DOHH2 (cell line): Measurements from ENCODE around the gene SORBS2.

Experiments used
- H3F3A ChIP-seq: fragments of 200-600 bp; sonication (generic), shearing (Covaris generic); 2 replicates; pipeline ENCODE4 v1.6.0; 2016; ENCODE audit warnings: antibody characterized with exemption, mild to moderate bottlenecking; ENCODE audit not compliant: control insufficient read depth, insufficient read depth
- H3K27ac ChIP-seq: fragments of 200-600 bp; sonication (generic); 2 replicates; pipeline ENCODE4 v1.5.1; 2014; ENCODE audit warnings: low read depth, mild to moderate bottlenecking, low read length, moderate library complexity
- H3K27me3 ChIP-seq: fragments of 200-600 bp; sonication (generic); 2 replicates; pipeline ENCODE4 v1.6.1; 2014; ENCODE audit warnings: mild to moderate bottlenecking, low read length, mixed read lengths; ENCODE audit not compliant: control insufficient read depth
- H3K36me3 ChIP-seq: fragments of 200-600 bp; sonication (generic); 2 replicates; pipeline ENCODE4 v1.6.1; 2014; ENCODE audit warnings: mild to moderate bottlenecking, low read length, moderate library complexity, mixed read lengths; ENCODE audit not compliant: control insufficient read depth
- H3K4me1 ChIP-seq: fragments of 200-600 bp; sonication (generic); 2 replicates; pipeline ENCODE4 v1.6.1; 2014; ENCODE audit warnings: mild to moderate bottlenecking, low read length, mixed read lengths; ENCODE audit not compliant: control insufficient read depth
- H3K4me2 ChIP-seq: fragments of 200-600 bp; sonication (generic); 2 replicates; pipeline ENCODE4 v1.6.0; 2014; ENCODE audit warnings: mild to moderate bottlenecking, low read length, moderate library complexity
- H3K4me3 ChIP-seq: fragments of 200-600 bp; sonication (generic); 2 replicates; pipeline ENCODE4 v1.5.1; 2014; ENCODE audit warnings: mild to moderate bottlenecking, low read length, mixed read lengths
- H3K79me2 ChIP-seq: fragments of 200-600 bp; sonication (generic); 2 replicates; pipeline ENCODE4 v1.6.1; 2014; ENCODE audit warnings: mild to moderate bottlenecking, low read length, mixed read lengths; ENCODE audit not compliant: control insufficient read depth
- H3K9me2 ChIP-seq: fragments of 200-600 bp; sonication (generic); replicated peaks from 2 replicates; pipeline ENCODE4 v1.6.1; 2014; ENCODE audit warnings: mild to moderate bottlenecking, low read length, mixed read lengths; ENCODE audit not compliant: control insufficient read depth
- H3K9me3 ChIP-seq: fragments of 200-600 bp; sonication (generic); 2 replicates; pipeline ENCODE4 v1.6.1; 2014; ENCODE audit warnings: antibody characterized with exemption, low read length, mixed read lengths; ENCODE audit not compliant: control insufficient read depth, insufficient read depth
- H4K20me1 ChIP-seq: fragments of 200-600 bp; sonication (generic); 2 replicates; pipeline ENCODE4 v1.6.0; 2014; ENCODE audit warnings: low read depth, mild to moderate bottlenecking, antibody characterized with exemption, low read length, moderate library complexity; ENCODE audit not compliant: control insufficient read depth, insufficient read depth
- CTCF ChIP-seq: fragments of 200-600 bp; sonication (generic); IDR thresholded peaks from one replicate; pipeline ENCODE4 v1.5.1; 2014; ENCODE audit warnings: antibody characterized with exemption, mild to moderate bottlenecking, low read depth, low read length; ENCODE audit not compliant: poor library complexity, severe bottlenecking
- EZH2phosphoT487 ChIP-seq: fragments of 200-600 bp; sonication (generic); IDR thresholded peaks from 2 replicates; pipeline ENCODE4 v1.6.1; 2017; ENCODE audit warnings: borderline replicate concordance, mild to moderate bottlenecking, antibody characterized with exemption, low read length, moderate library complexity, mixed read lengths

Gene SORBS2

GRCh38 chr4:185767528-185767927 lies 44.5 kb downstream of the SORBS2 start:
- Histone ChIP-seq H3K27me3 (no peaks in the 10 kb centered on the region), H3K79me2 (no peaks in the 10 kb centered on the region), H3K27ac (no peak overlapping the region), H3K4me2 (no peak overlapping the region), H4K20me1 (no peaks in the 10 kb centered on the region), H3F3A (no peaks in the 10 kb centered on the region), H3K4me3 (no peak overlapping the region), H3K36me3 (no peaks in the 10 kb centered on the region), H3K9me2 (no peaks in the 10 kb centered on the region), H3K9me3 (no peaks in the 10 kb centered on the region), H3K4me1 (no peaks in the 10 kb centered on the region)
- TF ChIP-seq CTCF: no peak
- TF ChIP-seq EZH2phosphoT487: no peak

GRCh38 chr4:185764876-185765275 lies 47.1 kb downstream of the SORBS2 start:
- no peak overlapping the region for H3K27ac ChIP-seq

GRCh38 chr4:185761352-185762235 lies 50.4 kb downstream of the SORBS2 start:
- TF ChIP-seq CTCF: no peak
- no peak for TF ChIP-seq EZH2phosphoT487
- H3F3A ChIP-seq: no peaks in the 10 kb centered on the region
- H3K9me2 ChIP-seq: no peaks in the 10 kb centered on the region
- H3K9me3 ChIP-seq: no peaks in the 10 kb centered on the region
- no peak overlapping the region for H3K27ac ChIP-seq
- no peaks in the 10 kb centered on the region for H4K20me1 ChIP-seq
- H3K27me3 ChIP-seq: no peaks in the 10 kb centered on the region
- H3K79me2 ChIP-seq: no peaks in the 10 kb centered on the region
- H3K4me1 ChIP-seq: no peaks in the 10 kb centered on the region
- H3K36me3 ChIP-seq: no peaks in the 10 kb centered on the region
- no peak overlapping the region for H3K4me2 ChIP-seq
- no peak overlapping the region for H3K4me3 ChIP-seq

More at GRCh38 chr4:185764876-185765275, 47.1 kb downstream of the SORBS2 start:
- no peaks in the 10 kb centered on the region for H3K36me3 ChIP-seq
- H3K4me3 ChIP-seq: no peak overlapping the region
- H3K4me1 ChIP-seq: no peaks in the 10 kb centered on the region
- H3K4me2 ChIP-seq: no peak overlapping the region
- H3K9me3 ChIP-seq: no peaks in the 10 kb centered on the region
- H3K9me2 ChIP-seq: no peaks in the 10 kb centered on the region
- H3K79me2 ChIP-seq: no peaks in the 10 kb centered on the region
- no peaks in the 10 kb centered on the region for H3K27me3 ChIP-seq
- TF ChIP-seq EZH2phosphoT487: no peak
- no peak for TF ChIP-seq CTCF
- H4K20me1 ChIP-seq: no peaks in the 10 kb centered on the region
- no peaks in the 10 kb centered on the region for H3F3A ChIP-seq
